H7 (cell line): ENCODE results near the gene WNT3. TPM values are rescaled to one million over a fixed set of nuclear protein-coding genes. Genes with fewer than 3 reads are reported as not detected.
"Not testable (repeated sequence)": the region's sequence is repeated elsewhere in the genome, so short reads cannot be mapped to it uniquely, and the experiment has no call there.

ENCODE experiments used
- DNase-seq: peaks from one replicate; pipeline ENCODE4 v3.0.0; 2012
- H3K27me3 ChIP-seq: 2 replicates; pipeline ENCODE4 v1.6.0; 2011; ENCODE audit warnings: mild to moderate bottlenecking, low read length; ENCODE audit not compliant: control insufficient read depth, insufficient read depth
- H3K36me3 ChIP-seq: replicated peaks from 2 replicates; pipeline ENCODE4 v1.5.1; 2011; ENCODE audit warnings: low read length; ENCODE audit not compliant: control insufficient read depth, insufficient read depth
- H3K4me3 ChIP-seq: 2 replicates; pipeline ENCODE4 v1.5.1; 2011; ENCODE audit warnings: low read depth, mild to moderate bottlenecking, control low read depth, low read length, moderate library complexity; ENCODE audit not compliant: insufficient read depth
- total RNA-seq: library from RNA; depleted of rRNA; stranded (reverse); fragments of >200 nt; shearing (Covaris generic); gene quantifications from 2 replicates; pipeline ENCODE4 v1.2.3, GENCODE V29; 2014

Gene WNT3
- total RNA-seq, 1 experiment from 2014 or later = 31.9 TPM

DNA sequence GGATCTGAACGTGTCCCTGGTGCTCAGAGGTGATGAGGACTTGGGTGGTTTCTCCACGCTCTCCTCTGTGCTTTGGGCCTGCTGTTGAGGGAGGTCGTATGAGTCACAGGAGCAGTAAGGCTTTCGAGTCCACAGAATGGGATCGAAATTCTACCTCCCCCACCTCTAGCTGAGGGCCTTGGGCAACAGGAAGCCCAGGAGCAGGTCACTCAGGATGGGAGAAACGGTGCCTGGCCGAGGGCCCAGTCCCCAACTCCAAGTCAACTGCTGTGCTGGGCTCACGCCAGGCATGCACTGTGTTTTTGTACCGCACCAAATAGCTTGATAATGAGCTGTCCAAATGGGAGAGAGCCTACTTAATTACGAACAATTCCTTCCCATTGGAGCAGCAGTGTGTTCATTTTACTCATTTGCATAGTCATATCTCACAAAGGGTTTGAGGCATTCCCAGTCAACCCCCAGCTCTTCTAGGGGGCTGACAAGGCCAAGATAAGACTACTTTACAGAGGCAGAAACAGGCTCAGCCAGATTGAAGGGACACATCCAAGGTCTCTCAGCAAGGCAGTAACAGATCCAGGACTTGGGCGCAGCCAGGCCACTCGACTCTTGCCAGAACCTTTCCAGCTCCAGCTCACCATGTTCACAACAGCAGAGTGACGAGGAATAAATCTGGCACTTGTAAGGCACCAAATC lies 53.6 kb downstream of the WNT3 start:
- peak; percentile 32 for DNase-seq
- no peaks in the 10 kb centered on the region; the same call in 1 of the 2 replicates for H3K27me3 ChIP-seq
- H3K4me3 ChIP-seq = no peak overlapping the region
- H3K36me3 ChIP-seq = no peaks in the 10 kb centered on the region; the same call in 1 of the 2 replicates

DNA sequence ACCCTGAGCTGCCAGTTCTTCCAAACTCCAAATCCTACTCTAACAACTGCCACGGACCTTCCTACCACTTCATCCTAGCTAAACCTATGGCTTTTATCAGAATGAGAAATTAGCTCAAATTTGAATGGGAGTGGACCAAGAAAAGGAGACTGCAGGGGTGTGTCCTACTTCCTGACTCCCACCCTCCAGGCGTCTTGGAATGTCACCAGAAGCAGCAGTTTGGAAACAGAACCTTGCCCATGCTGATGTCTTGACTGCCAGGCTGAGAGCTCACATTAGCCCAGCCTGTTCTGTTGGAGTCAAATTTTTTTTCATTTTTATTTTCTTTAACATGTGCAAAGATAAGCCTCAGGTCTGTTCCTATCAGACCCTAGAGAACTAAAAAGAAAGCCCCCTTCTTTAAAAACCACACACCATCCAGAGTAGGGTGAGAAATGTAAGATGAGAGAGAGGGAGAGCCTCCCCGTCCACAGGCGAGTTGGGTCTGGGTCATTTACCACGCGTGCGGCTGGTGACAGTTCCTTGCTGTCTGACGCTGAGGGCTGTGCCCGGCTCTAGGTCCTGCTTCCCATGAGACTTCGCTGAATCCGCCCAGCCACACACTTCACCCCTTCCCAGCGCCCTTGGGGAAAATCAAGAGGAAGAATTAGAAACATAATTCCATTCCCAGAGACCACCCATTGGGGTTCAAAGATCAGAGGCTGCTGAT lies 54.3 kb downstream of the WNT3 start:
- H3K4me3 ChIP-seq = no peak overlapping the region
- no peaks in the 10 kb centered on the region; the same call in 1 of the 2 replicates for H3K36me3 ChIP-seq
- H3K27me3 ChIP-seq = no peaks in the 10 kb centered on the region; the same call in 1 of the 2 replicates
- DNase-seq = peak; percentile 21

GRCh38 chr17:46763416-46763815 lies 55.1 kb downstream of the WNT3 start:
- DNase-seq = no peak
- no peaks in the 10 kb centered on the region for H3K27me3 ChIP-seq
- H3K4me3 ChIP-seq = no peak overlapping the region
- H3K36me3 ChIP-seq = no peaks in the 10 kb centered on the region; the same call in 1 of the 2 replicates

GRCh38 chr17:46759141-46759540 lies 59.4 kb downstream of the WNT3 start:
- H3K36me3 ChIP-seq = no peaks in the 10 kb centered on the region; the same call in 1 of the 2 replicates
- H3K4me3 ChIP-seq = no peak overlapping the region
- DNase-seq = no peak
- H3K27me3 ChIP-seq = no peaks in the 10 kb centered on the region

- Histone ChIP-seq H3K4me3 (no peak overlapping the region), H3K27me3 (no peaks in the 10 kb centered on the region), H3K36me3 (no peaks in the 10 kb centered on the region; the same call in 1 of the 2 replicates)
- DNase-seq = no peak
Observed at GRCh38 chr17:46758614-46759013, 59.9 kb downstream of the WNT3 start.

GRCh38 chr17:46757588-46757987 lies 60.9 kb downstream of the WNT3 start:
- not testable (repeated sequence) for H3K4me3 ChIP-seq, DNase-seq, H3K36me3 ChIP-seq, H3K27me3 ChIP-seq

DNA sequence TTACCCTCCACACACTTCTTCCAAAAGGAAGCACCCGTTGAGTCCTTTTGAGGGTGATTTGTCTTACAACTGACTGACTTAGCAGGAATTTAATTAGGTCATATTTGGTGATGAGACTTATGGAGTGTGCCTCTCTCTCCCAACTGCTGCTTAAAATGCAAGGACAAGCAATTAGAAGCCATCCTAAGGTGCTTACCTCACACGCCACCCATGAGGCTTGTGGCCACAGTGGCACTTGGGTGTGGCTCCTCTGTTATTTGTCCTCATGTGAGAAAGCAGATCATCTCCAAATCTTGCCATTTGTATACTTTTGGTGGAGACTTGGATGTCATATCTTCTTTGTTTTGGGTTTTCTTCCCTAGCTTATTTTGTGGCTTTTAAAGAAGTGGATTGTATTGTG lies 61.6 kb downstream of the WNT3 start:
- Histone ChIP-seq H3K27me3 (no peaks in the 10 kb centered on the region), H3K36me3 (no peaks in the 10 kb centered on the region), H3K4me3 (no peak overlapping the region)
- DNase-seq = no peak

- Histone ChIP-seq H3K36me3 (no peaks in the 10 kb centered on the region; the same call in 1 of the 2 replicates), H3K27me3 (no peaks in the 10 kb centered on the region), H3K4me3 (no peak overlapping the region)
- DNase-seq = no peak
Observed at GRCh38 chr17:46756081-46756735, 62.3 kb downstream of the WNT3 start.

GRCh38 chr17:46753776-46754175 lies 64.7 kb downstream of the WNT3 start:
- no peaks in the 10 kb centered on the region; the same call in 1 of the 2 replicates for H3K36me3 ChIP-seq
- H3K27me3 ChIP-seq = no peaks in the 10 kb centered on the region
- no peak for DNase-seq
- no peak overlapping the region for H3K4me3 ChIP-seq

GRCh38 chr17:46751425-46751824 lies 67.1 kb downstream of the WNT3 start:
- DNase-seq = no peak
- Histone ChIP-seq H3K36me3 (no peaks in the 10 kb centered on the region; the same call in 1 of the 2 replicates), H3K4me3 (no peak overlapping the region), H3K27me3 (no peaks in the 10 kb centered on the region)

DNA sequence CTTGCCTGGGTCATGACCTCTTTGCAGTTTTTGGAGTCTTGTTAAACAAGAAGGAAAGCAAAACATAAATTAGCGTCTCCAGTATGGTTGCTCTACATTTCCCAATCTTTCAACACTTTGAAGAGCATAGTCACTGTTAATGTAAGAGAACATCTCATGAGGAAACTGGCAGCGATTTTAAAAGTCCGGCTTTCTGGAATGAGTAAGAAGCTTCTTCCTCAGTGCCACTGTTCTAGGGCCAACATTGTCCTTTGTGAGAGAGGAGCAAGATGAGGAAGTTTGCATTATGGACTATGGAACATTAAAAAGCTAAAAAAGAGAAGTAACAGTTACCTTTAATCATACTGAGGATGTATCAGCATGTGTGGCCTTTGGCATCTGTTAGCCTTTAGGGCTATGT lies 73.1 kb downstream of the WNT3 start:
- Histone ChIP-seq H3K4me3 (no peak overlapping the region), H3K27me3 (no peaks in the 10 kb centered on the region), H3K36me3 (no peaks in the 10 kb centered on the region)
- no peak for DNase-seq

GRCh38 chr17:46744441-46744840 lies 74.1 kb downstream of the WNT3 start:
- H3K27me3 ChIP-seq = no peaks in the 10 kb centered on the region
- H3K36me3 ChIP-seq = no peaks in the 10 kb centered on the region
- DNase-seq = no peak
- no peak overlapping the region for H3K4me3 ChIP-seq

GRCh38 chr17:46742565-46743270 lies 75.8 kb downstream of the WNT3 start:
- H3K27me3 ChIP-seq = no peaks in the 10 kb centered on the region
- H3K4me3 ChIP-seq = no peak overlapping the region
- DNase-seq = no peak

DNA sequence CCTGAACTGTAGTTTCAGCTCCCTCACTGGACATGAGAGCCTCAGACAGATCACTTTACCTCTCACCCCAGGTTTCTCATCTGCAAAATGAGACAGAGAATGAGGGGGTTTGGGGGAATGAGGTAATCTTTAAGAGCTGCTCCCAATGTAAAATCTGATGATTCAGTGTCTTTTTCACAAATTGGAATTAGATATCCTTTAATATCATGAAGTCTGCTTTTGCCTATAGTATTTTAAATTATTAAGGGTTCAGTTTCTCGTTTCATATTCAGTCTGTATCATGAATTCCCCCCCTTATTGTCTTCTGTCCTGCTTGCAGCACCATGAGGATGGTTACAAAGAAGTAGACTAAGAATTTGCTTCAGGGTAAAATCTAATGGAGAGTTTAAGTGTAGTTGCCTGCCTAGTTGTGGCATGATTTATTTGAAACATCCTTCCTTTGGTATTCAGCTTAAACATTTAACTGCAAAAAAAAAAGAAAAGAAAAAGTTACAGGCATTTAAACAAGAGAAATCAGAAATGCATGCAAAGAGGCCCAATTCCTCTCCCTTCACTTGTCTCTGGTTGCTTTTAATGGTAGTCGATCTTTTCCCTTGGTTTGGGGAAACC lies 77.3 kb downstream of the WNT3 start:
- DNase-seq = no peak
- Histone ChIP-seq H3K27me3 (no peaks in the 10 kb centered on the region), H3K4me3 (no peak overlapping the region), H3K36me3 (no peaks in the 10 kb centered on the region)

More at GRCh38 chr17:46742565-46743270, 75.8 kb downstream of the WNT3 start:
- H3K36me3 ChIP-seq = no peaks in the 10 kb centered on the region
